Measurements from ENCODE around the gene VCAN.

The VCAN gene

GRCh38 chr5:83576341-83576740, 104.8 kb downstream of the VCAN start:
- no peak for DNase-seq

- no peak for DNase-seq
Observed at GRCh38 chr5:83577036-83577636, 105.6 kb downstream of the VCAN start.

- DNase-seq: no peak
Observed at GRCh38 chr5:83583859-83584258, 112.3 kb downstream of the VCAN start.

DNA sequence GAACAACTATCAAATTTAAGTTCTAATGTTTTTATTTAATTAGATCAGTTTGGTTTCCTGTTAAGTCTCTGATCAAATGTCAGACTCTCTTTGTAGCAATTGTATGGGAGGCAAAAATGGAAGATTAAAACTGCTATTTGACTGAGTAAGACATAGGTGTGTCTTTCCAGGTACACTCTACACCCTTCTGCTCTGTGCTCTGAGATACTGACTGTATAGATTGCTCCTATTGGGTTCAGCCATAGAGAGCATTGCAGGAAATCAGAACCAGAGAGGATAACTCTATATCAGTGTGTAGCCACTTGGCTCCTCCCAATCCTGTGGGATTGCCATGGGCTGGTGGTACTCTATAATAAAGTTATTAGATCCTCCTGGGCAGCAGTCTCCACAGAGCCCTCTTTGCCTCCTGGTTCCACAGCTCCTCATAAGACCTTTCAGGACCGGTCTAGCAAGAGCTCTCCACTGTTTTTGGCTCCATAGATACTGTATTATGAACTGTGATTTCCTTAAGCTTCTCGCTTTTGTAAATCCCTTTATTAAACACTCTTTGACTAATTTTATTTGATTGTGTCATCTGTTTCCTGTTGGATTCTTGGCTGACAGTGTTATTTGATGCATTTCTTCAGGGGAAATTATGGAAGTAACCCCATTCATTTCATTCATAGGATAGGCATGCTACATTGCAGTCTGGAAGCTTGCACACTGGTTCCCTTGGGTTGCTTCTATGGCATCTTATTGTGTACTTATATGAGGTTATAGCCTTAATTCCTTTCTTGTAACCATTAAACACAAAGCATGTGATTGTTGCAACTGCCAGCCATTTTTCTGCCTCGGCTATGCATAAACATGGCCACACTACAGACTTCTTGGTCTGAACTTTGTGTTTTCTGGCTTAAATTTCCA, 115.6 kb downstream of the VCAN start:
- no peak for DNase-seq

DNA sequence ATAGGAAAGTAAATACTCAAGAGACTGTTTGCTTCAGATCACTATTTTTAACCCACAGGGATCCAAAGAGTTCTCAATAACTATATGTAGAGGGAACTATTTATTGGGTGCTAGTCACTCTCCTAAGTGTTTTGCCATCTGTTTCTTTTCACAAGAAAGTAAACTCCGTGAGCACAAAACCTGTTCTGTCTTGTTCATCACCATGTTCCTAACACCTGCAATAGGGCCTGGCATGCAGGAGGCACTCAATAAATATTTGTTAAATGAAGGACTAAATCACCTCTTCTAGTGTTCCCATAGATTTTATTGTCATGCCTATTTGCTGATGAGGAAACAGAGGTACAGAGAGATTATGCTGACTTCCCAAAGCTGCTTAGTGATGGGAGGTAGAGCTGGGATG, 118.2 kb downstream of the VCAN start:
- no peak for DNase-seq

DNA sequence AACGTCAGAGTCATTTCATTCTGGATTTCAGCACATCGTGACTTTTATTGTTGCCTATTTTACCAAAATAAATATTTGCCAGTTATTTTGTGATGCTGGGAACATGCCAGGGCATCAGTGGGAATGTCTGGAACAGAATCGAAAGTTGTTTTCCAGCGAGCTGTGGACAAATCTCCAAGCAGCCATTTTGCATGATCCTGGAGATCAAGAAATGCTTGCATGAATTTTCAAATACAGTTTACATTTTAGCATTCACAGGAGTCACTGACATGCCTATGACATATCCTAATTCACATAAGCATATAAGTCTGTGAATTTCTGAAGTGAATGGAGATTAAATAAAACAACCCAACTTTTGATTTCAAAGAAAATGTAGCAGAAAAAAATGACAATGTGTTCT, 119.4 kb downstream of the VCAN start:
- no peak for DNase-seq

DNA sequence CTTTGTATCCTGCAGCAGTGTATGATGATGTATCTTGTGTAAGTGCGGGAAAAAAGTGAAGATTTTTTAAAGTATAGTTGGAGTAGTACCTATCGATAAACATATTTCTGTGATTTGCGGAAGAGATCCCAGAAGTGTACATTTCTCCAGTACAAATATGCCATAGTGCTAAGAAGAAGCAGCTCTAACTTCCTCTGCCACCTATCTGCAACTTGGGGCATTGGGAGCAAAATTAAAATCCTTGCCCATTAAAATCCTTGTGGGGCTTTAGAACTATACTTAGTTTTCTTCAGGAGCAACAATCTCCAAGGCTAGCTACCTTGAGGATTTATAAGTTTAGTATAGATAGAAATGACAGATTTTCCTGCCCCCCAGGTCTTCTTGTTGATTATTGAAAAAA, 123.7 kb downstream of the VCAN start:
- no peak for DNase-seq

- no peak for DNase-seq
Observed at GRCh38 chr5:83608122-83608521, 136.6 kb downstream of the VCAN start.

- no peak for DNase-seq
Observed at GRCh38 chr5:83614841-83615240, 143.3 kb downstream of the VCAN start.

DNA sequence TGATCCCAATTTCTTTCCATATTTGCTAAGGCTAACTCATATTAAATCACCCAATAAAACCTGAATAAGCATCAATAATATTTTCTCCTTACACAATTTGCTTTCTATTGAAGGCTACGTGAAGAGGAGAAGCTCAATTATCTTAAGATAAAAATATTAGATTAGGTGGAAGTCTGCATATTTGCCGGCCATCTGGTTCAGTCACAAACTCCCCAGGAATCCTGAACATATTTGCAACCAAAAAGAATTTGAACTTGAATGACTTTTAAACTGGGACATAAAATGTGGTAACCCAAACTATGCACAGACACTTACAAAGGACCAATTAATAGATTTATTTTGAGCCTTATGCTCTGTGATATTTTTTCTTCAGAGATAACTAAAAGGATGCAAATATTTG, 156.8 kb downstream of the VCAN start:
- no peak for DNase-seq

Measured in CD4-positive, alpha-beta T cell treated with Interleukin-17A for 1 hour (primary cell).